ENCODE data around the gene ADGRL3. TPM values are rescaled to one million over a fixed set of nuclear protein-coding genes. Genes with fewer than 3 reads are reported as not detected.

ADGRL3 gene
- total RNA-seq, 4 donors from 2014 or later, result 4.6 to 7.1 (median 6.3) TPM

- H3K4me1 ChIP-seq, result no peaks in the 10 kb centered on the region
- H3K27ac ChIP-seq (replicated peaks in 1 of 4), result no peak overlapping the region
- whole genome bisulfite sequencing, result 95% methylated on average over 2 of the region's 2 CpGs
- no peaks in the 10 kb centered on the region for H3K9me3 ChIP-seq
- intact Hi-C loops (cut with DNase I), result no loop called here
- H3K4me3 ChIP-seq, result no peak overlapping the region
- no peaks in the 10 kb centered on the region for H3K36me3 ChIP-seq
- H3K27me3 ChIP-seq, result no peaks in the 10 kb centered on the region
- TF ChIP-seq CTCF (IDR thresholded peaks at IDR 0.05) (no peak), EP300 (IDR thresholded peaks at IDR 0.05) (no peak), POLR2A (IDR thresholded peaks at IDR 0.05; ENCODE audit: low read depth) (no peak), POLR2AphosphoS5 (IDR thresholded peaks at IDR 0.05) (no peak)
- no peak for DNase-seq (ENCODE audit: extremely low spot score)
These were observed 349.2 kb downstream of the ADGRL3 start for GRCh38 chr4:61549336-61549735.

- H3K36me3 ChIP-seq, result no peaks in the 10 kb centered on the region
- 92% methylated on average over 1 of the region's 1 CpG for WGBS
- H3K27ac ChIP-seq (replicated peaks in 1 of 4), result no peak overlapping the region
- intact Hi-C loops (cut with DNase I), result no loop called here
- TF ChIP-seq EP300 (IDR thresholded peaks at IDR 0.05) (no peak), POLR2A (IDR thresholded peaks at IDR 0.05; ENCODE audit: low read depth) (no peak), POLR2AphosphoS5 (IDR thresholded peaks at IDR 0.05) (no peak), CTCF (IDR thresholded peaks at IDR 0.05) (no peak)
- no peak overlapping the region for H3K4me3 ChIP-seq
- no peaks in the 10 kb centered on the region for H3K9me3 ChIP-seq
- H3K4me1 ChIP-seq, result no peaks in the 10 kb centered on the region
- DNase-seq (ENCODE audit: extremely low spot score), result no peak
- H3K27me3 ChIP-seq, result no peaks in the 10 kb centered on the region
These were observed 353.5 kb downstream of the ADGRL3 start for GRCh38 chr4:61553557-61554125.

DNA sequence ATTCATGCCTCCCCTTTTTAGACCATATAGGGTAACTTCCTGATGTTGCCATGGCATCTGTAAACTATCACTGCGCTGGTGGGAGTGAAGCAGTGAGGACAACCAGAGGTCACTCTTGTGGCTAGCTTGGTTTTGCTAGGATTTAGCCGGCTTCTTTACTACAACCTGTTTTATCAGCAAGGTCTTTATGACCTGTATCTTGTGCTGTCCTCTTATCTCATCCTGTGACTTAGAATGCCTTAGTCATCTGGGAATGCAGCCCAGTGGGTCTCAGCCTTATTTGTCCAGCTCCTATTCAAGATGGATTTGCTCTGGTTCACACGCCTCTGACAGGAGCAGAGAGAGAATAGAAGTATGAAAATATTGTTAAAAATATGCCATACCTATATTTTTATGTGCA, 355.7 kb downstream of the ADGRL3 start:
- H3K27ac ChIP-seq (replicated peaks in 1 of 4), result no peak overlapping the region
- DNase-seq (ENCODE audit: extremely low spot score), result no peak

DNA sequence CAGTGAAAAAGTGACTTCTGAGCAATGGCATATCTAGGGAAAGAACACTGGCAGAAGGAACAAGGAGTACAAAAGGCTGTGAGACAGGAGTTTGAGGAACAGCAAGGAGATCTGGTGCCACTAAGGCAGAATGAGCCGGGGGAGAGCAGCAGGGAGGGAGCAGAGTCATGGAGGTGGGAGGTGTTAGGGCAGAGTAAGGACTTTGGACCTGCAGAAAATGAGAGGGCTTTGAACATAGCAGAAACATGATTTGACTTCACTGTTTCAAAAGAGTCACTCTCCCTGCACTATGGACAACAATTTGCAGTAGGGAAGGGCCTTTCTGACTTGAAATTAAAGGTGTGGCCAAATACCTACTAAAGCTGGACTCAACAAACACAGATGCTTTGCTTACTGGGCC, 356.2 kb downstream of the ADGRL3 start:
- intact Hi-C loops (cut with DNase I), result no loop called here
- no peak overlapping the region for H3K27ac ChIP-seq (replicated peaks in 1 of 4)
- no peaks in the 10 kb centered on the region for H3K36me3 ChIP-seq
- H3K27me3 ChIP-seq, result no peaks in the 10 kb centered on the region
- 81% methylated on average over 1 of the region's 1 CpG for WGBS
- TF ChIP-seq POLR2A (IDR thresholded peaks at IDR 0.05; ENCODE audit: low read depth) (no peak), POLR2AphosphoS5 (IDR thresholded peaks at IDR 0.05) (no peak), EP300 (IDR thresholded peaks at IDR 0.05) (no peak), CTCF (IDR thresholded peaks at IDR 0.05) (no peak)
- DNase-seq (ENCODE audit: extremely low spot score), result no peak
- H3K9me3 ChIP-seq, result no peaks in the 10 kb centered on the region
- H3K4me1 ChIP-seq, result no peaks in the 10 kb centered on the region
- no peak overlapping the region for H3K4me3 ChIP-seq

More for the DNA sequence above, 355.7 kb downstream of the ADGRL3 start:
- no peak overlapping the region for H3K4me3 ChIP-seq
- no peaks in the 10 kb centered on the region for H3K36me3 ChIP-seq
- no peaks in the 10 kb centered on the region for H3K9me3 ChIP-seq
- intact Hi-C loops (cut with DNase I), result no loop called here
- no peak for TF ChIP-seq POLR2AphosphoS5 (IDR thresholded peaks at IDR 0.05)
- no peak for TF ChIP-seq POLR2A (IDR thresholded peaks at IDR 0.05; ENCODE audit: low read depth)
- TF ChIP-seq EP300 (IDR thresholded peaks at IDR 0.05), result no peak
- no peak for TF ChIP-seq CTCF (IDR thresholded peaks at IDR 0.05)
- WGBS, result 69% methylated on average over 3 of the region's 3 CpGs
- no peaks in the 10 kb centered on the region for H3K27me3 ChIP-seq
- H3K4me1 ChIP-seq, result no peaks in the 10 kb centered on the region

- Histone ChIP-seq H3K4me1 (no peaks in the 10 kb centered on the region), H3K4me3 (no peak overlapping the region), H3K27me3 (no peaks in the 10 kb centered on the region), H3K9me3 (no peaks in the 10 kb centered on the region), H3K36me3 (no peaks in the 10 kb centered on the region), H3K27ac (replicated peaks in 1 of 4) (no peak overlapping the region)
- 73% methylated on average over 3 of the region's 3 CpGs for WGBS
- intact Hi-C loops (cut with DNase I), result no loop called here
- TF ChIP-seq POLR2AphosphoS5 (IDR thresholded peaks at IDR 0.05) (no peak), EP300 (IDR thresholded peaks at IDR 0.05) (no peak), CTCF (IDR thresholded peaks at IDR 0.05) (no peak), POLR2A (IDR thresholded peaks at IDR 0.05; ENCODE audit: low read depth) (no peak)
- no peak for DNase-seq (ENCODE audit: extremely low spot score)
These were observed 359.3 kb downstream of the ADGRL3 start for GRCh38 chr4:61559396-61559795.

All from esophagus muscularis mucosa (tissue), 4 donors.